Lower leg skin (tissue), 3 donors: ENCODE results near the gene MAP7D2.

Source experiments
- POLR2A ChIP-seq, 2 donors: fragments of 450-650 bp; IDR thresholded peaks; one replicate each; pipeline ENCODE4 v1.6.1; 2016 to 2017; ENCODE audit warnings: antibody characterized with exemption in 2 of 2, mild to moderate bottlenecking in 1 of 2, moderate library complexity in 1 of 2
- TF ChIP-seq, protein P1 (sequence below), 3 donors: fragments of 450-650 bp; IDR thresholded peaks; one replicate each; pipeline ENCODE4 v1.5.1; 2016; ENCODE audit warnings: antibody characterized with exemption in 3 of 3, mild to moderate bottlenecking in 3 of 3, moderate library complexity in 2 of 3

DNA sequence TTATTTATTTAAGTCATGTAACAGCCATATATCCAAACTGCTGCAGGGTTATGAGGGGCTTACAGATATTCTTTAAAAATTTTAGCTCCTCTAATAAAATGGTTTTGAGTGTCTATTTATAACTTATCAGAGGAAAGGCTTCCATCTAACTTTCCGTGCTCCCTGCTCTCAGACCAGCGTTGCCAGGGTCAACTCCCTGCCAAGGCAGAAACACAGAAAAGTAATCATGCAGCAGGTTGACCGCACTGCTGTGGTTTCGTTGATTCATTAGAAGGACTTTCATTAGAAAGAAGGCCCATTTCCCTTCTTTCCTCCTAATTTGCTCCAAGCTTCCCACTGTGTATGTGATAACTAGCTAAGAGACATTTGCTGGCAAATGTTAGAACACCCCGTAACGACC lies 159.8 kb downstream of the MAP7D2 start:
- TF ChIP-seq, protein P1, sequence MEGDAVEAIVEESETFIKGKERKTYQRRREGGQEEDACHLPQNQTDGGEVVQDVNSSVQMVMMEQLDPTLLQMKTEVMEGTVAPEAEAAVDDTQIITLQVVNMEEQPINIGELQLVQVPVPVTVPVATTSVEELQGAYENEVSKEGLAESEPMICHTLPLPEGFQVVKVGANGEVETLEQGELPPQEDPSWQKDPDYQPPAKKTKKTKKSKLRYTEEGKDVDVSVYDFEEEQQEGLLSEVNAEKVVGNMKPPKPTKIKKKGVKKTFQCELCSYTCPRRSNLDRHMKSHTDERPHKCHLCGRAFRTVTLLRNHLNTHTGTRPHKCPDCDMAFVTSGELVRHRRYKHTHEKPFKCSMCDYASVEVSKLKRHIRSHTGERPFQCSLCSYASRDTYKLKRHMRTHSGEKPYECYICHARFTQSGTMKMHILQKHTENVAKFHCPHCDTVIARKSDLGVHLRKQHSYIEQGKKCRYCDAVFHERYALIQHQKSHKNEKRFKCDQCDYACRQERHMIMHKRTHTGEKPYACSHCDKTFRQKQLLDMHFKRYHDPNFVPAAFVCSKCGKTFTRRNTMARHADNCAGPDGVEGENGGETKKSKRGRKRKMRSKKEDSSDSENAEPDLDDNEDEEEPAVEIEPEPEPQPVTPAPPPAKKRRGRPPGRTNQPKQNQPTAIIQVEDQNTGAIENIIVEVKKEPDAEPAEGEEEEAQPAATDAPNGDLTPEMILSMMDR (IDR thresholded peaks at IDR 0.05) = no peak
- TF ChIP-seq POLR2A (IDR thresholded peaks at IDR 0.05) = no peak
